GM18909 (cell line): ENCODE results near the gene FBP1.
A peak's percentile ranks its signal among the peaks of the same experiment; 100 is the strongest.

Experiments
- ATAC-seq: cut with Tn5 transposase; IDR thresholded peaks from one replicate; pipeline ENCODE4 v1.9.1; 2021; ENCODE audit warnings: mild to moderate bottlenecking; ENCODE audit not compliant: unreplicated experiment, poor library complexity

FBP1 gene

DNA sequence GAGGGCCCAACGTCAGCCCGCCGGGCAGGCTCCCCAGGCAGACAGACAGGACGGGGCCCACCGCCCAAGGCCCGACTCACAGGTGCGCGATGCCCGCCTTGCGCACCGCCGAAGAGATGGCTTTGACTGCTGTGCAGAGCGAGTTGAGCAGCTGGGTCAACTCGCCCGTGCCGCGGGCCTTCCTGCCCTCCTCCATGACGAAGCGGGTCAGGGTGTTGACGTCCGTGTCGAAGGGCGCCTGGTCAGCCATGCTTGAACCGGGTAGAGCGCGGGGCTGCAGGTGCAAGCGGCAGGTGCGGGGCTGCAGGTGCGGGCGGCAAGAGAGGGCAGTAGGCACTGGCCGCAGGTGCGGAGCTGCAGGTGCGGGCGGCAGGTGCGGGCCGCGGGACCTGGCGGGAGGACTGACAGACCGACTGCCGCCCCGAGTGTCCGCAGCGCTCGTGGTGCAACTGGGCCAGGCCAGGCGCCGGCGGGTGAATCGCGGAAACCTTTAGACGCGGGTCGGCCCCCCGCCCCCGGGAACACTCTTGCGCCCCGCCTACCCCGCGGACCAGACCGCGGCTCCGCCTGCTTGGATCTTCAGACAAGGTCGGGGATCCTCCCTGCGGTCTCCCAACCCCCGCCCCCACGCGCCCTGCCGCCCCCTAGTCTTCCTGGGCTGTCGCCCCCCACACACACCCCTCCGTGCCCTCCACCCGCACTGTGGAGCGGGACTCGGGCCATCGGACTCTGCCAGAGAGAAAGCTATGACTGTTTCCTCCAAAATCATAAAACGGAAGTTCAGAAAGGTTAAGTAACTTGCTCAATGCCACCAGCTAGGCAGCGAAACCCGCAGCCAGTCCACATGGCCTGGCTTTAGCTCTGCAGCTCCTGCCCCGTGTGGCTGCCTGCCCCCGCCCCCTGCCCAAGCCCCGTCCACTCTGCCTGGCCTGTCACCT, at the start of gene FBP1:
FBP1 (minus strand) TSS at position 458 of the 938 bp plus-strand sequence; CDS start at position 250, 208 bp downstream.
- peak; percentile 59 for ATAC-seq

DNA sequence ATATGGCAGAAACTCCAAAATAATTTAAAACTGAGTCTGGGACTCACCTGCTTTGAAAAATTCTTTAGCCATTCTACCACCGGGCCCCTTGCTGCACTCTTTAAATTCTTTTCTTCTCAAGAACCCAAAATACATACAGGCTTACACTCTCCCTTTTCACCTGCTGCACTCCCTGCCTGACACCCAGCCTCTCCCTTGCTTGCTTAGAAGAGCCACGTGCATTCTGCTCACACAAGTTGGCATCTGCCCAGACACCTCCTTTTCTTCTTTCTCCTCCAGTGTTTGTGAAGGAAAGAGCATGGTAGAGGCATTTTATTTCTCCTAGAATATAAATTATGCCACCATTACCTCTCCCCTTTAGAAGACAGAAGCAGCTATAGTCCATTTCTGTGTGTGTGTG, 48.1 kb upstream of the FBP1 start:
- no peak for ATAC-seq

DNA sequence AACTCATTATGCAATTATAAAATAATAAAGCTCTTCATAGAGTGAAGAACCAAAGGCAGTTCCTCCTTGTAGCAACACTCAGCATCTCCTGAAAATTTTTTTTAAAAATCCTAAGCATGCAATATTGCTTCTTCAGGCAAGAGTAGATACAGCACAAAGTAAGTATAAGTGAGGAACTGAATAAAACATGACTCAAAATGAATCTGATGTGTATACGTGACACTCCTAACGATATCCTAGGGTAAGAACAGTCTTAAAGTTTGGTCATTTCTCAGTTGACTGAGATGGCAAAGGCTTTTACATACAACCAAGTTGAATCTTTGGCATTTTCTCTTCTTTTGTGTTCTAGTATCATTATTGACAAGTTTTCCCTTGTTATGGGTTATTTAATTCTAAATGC, 46.0 kb upstream of the FBP1 start:
- ATAC-seq: no peak

DNA sequence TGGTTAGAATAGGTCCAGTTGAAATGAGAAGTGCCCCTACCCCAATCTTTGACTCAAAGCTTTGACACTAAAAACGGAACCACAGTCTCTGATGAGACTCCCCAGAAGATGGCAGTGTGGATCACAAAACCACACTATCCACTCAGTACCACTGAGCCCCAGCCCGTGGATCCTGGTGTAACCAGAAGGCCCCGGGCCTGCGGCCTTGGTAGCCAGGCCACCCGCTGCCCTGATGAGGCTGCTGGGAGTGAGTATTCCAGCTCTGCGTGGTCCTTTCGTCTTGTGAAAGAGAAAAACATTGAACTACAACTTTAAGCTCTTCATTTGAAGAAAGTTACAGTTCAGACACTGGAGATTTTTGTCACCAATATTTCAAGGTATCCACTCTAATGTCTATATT, 42.2 kb upstream of the FBP1 start:
- ATAC-seq: no peak

DNA sequence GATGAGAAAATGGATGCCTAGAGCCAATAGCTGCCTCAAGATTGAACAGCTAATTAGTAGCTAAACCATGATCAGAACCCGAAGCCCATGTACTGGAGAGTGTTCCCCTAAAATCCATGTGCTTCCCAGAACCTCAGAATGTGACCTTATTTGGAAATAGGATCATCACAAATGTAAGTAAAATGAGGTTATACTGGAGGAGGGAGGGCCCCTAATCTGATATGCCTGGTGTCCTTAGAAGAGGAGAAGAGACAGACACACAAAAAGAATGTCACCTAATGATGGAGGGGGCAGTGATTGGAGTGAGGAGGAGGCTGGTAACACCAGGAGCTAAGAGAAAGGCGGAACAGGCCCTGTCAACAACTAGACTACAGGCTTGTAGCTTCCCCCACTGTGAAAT, 41.3 kb upstream of the FBP1 start:
- no peak for ATAC-seq

DNA sequence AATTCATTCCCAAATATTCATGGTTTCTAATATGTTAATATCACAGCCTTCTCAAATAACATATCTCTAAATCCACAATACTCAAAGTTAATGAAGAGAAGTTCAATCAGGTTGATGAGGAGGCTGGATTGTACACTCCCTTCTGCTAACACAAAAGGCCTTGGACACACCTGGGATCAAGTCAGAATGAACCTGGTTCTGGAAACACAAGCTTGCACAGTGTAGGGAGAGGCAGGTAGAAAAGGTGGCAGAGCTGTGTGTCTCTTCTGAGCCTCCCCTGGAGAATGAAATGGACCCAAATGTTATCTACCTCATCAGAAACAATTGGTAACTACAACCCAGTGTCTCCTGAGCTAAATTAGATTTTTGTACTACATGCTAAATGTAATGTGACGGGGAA, 40.7 kb upstream of the FBP1 start:
- no peak for ATAC-seq

DNA sequence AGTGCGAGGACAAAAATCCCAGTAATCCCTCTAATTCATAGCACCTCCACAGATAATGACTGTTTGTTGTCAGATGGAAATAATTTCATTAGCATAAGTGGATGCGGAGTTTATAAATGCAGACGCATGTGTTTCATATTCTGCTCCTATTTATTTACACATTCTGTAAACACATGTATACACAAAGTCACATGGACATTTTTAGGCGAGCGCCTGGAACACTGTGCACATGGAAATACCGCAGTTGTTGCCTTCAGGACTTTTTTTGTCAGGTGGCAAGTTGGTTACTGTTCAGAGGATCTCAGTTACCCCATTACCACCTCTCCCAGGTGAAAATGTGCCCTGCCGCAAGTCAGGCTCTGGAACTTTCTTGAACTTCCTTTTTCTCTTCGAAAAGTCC, 40.3 kb upstream of the FBP1 start:
- ATAC-seq: no peak

DNA sequence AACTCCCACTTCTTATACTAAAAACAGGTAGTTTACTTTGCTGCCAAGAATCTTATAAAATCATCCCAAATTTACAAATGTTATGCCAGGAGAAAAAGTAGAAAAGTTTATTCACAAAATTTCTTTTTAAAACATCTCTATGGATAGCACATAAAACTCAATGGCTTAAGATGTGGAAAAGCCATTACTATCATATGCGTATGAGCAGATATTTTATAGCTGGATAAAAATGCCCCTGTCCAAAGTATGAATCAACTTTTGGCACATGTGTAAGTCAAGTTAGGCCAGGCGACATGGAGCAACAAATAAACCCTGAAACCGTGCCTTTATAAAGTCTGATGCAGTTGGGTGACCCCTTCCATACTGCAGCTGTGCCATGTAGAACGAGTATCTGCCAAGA, 38.6 kb upstream of the FBP1 start:
- ATAC-seq: no peak

DNA sequence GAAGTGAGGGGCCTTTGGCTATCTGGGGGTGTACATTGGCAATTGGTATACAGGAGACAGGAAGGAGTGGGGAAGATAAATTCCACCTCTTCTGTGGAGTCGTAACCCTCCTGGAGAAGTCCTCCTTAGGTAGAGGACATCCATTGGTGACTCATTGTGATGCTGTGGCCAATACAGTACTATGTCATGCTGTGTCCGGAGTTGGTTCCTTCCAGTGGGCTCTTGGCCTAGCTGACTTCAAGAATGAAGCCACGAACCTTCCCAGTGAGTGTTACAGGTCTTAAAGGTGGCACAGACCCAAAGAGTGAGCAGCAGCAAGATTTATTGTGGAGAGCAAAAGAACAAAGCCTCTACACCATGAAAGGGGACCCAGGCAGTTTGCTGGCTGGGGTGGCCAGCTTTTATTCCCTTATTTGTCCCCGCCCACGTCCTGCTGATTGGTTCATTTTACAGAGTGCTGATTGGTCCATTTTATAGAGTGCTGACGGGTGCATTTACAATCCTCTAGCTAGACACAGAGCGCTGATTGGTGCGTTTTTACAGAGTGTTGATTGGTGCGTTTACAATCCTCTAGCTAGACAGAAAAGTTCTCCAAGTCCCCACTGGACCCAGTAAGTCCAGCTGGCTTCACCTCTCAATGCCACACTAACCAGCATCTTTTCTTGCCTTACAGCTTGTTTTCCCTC, 37.3 kb upstream of the FBP1 start:
- ATAC-seq: no peak

DNA sequence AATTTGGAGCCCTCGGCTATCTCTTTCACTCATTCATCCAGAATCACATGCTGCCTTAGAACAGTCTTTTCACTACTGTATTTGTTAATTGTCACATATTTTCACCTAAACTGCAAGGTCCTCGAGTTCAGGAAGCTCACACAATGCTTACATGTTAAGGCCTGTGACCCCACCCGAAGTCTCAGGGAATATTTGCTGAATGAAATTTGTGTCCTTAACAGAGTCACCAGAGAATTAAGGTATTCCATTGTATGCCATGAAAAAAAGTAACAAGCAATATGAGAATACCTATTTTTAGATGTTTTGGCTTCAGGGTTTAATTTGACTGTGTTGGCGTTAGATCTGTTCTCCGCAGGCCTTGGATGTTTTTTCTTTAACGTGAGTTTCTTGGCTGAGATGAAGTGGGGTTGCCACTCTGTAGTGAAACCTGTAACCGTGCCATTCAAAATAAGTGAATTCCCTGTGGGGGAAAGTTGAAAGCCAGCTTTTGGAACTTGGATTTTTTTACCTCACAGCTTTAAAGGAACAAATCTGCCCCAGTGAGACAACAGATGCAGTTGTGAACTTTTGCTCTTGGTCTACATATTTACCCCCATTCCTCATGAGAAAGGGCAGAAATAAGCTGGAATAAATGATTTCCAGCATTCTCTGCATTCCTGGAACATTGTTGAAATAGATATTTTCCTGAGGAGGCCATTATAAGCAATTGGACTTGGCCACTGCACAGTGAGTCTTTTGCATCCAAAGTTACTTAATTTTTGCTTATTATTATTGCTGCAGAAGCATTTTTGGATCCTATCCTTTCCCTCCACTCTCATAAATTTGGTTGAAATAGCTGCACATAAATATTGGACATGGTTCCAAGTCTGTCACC, 35.9 kb upstream of the FBP1 start:
- no peak for ATAC-seq

DNA sequence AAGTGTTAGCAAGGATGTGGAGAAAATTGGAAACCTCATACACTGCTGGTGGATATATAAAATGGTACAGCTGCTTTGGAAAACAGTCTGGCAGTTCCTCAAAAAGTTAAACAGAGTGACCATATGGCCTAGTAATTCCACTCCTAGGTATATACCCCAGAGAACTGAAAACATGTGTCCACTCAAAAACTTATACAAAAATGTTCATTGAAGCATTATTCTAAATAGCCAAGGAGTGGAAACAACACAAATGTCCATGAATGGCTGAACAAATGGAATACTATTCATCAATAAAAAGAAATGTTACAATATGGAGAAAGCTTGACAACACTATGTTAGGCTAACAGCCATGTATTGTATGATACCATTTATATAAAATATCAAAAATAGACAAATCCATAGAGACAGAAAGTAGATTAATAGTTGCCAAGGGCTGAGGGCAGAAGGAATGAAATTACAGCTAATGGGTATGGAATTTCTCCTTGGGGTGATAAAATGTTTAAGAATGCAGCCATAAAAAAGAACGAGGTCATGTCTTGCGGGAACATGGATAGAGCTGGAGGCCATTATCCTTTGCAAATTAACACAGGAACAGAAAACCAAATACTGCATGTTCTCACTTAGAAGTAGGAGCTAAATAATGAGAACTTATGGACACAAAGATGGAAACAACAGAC, 33.6 kb upstream of the FBP1 start:
- ATAC-seq: no peak

DNA sequence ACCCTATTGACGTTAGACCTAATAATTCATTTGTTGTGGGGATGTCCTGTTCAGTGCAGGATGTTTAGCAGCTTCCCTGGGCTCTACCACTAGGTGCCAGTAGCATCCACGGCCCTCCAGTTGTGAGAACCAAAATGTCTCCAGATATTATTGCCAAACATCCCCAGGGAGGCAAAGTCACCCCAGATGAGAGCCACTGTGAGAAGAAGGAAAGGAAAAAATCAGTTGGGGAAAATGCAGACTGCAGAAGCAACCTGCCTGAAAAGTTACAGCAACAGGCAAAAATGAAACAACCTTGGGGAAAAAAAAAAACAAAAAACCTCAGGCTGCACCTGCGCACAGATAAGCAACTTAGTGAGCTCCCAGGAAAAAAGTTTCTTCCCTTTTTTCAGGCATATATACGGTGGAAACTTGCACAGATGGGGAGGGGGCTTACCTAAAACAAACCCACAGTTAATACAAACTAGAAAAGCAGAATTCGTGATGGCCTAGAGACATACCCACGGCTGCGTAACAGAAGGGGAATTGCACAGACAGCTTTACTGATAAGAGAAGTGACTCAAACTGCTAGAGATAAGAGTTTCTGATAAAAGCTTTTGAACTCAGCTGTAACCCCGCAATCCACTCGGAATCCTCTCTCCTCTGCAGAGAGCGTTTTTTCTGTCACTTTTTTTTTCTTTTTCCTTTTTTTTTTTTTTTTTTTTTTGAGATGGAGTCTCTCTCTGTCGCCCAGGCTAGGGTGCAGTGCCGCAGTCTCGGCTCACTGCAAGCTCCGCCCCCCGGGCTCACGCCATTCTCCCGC, 29.8 kb upstream of the FBP1 start:
- no peak for ATAC-seq

DNA sequence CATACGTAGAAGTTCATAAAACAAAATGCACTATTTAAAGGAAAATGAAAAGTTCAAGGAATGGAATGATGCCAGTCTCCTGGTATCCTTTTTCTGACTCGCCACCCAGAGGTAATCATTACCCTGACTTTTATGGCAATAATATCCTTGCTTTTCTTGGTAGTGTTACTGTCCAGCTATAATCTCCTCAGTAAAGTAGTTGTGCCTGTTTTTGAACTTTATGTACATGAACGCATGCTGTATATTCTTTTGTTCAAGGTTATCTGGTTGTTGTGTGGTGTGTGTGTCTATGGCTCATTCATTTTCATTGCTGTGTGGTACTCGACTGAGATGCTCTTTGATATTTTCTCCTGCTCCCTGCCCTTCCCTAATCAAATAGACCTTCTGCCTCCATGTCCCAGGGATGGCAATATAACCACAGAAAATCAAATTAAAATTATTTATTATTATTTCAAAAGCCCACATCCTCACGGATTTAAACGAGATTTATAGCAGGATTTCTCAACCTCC, 29.2 kb upstream of the FBP1 start:
- ATAC-seq: no peak

DNA sequence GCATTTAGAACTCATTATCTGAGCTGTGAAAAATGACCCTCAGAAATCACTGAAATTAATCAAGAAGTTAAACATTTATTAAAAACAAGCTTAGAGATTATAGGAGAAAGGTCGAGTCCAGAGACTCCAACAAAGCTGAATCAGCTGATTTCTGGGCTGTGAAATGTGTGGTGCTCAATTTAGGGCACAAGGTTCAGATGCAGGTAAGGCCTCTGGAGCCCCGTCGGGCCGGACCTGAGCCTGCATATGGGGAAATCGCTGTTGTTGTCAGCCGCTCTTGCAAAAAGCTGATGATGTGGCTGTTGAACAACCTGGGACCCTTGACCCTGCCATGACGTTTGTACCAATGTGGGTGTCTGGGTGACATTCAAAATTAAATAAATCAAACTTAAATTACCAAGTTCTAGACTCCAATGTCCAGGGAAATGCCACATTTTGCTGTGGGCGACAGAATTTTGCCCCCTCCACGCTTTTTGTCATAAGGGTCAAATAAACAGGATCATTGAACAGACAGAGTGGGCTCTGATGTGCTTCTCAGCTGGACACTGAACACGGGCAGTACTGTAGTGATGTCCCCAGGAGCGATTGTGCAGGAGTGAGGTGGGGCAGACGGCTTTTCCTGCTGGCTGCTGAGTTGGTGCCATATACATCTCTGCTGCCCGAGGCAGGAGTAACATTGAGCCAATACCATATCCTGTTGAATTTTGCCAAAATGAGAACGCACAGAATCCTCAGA, 27.2 kb upstream of the FBP1 start:
- no peak for ATAC-seq

DNA sequence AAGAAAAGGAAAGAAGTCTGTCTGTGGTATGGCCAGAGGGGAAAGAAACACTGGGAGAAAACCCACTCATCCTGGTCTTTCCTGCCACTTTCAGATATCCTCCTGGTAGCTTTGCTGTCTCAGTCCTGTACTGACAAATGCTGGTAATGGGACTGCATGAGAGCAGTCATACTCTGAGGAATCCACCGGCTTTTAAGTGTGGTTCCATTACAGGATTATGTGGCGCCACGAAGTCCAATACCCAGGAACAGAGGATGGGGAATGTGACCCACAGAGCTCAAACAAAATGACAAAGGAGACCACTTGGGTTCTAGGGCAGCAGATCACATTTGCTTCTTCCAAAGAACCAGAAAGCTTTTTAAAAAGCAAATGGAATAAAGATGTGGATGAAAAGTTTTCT, 26.3 kb upstream of the FBP1 start:
- no peak for ATAC-seq

DNA sequence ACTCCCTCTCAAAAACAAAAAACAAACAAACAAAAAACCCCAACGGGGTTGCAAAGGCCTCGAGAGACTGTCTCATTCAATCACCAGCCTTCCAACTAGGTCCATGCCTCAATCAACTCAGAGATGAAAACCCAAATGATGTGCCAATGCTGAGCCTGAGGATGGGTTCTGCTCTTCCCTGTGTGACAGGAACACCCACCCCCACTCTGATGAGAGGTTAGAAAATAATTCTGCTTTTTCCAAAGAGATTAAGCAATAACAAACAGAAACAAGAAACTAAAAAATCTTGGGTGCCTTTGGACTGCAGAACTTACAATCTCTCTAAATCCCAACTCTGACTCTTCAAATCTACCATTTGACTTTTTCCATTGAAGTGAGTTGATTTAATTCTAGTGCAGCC, 25.5 kb upstream of the FBP1 start:
- no peak for ATAC-seq

DNA sequence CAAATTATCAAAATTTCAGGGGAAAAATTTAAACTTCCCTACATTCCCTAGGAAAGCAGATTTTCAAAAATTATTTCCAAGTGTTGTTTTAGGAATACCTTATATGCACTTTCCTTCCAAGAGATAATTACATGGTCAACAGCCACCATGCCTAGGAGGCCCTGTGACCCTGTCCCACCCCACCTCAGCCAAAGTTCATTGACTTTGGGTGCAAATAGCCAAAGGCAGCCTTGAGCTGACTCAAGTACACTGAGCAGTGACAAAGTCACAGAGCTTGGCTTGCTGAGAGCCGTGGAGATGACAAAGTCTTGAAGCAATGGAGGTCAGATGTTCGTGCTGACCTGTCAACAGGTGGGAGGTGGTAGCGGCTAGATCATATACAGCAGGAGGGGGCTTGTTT, 24.3 kb upstream of the FBP1 start:
- no peak for ATAC-seq

DNA sequence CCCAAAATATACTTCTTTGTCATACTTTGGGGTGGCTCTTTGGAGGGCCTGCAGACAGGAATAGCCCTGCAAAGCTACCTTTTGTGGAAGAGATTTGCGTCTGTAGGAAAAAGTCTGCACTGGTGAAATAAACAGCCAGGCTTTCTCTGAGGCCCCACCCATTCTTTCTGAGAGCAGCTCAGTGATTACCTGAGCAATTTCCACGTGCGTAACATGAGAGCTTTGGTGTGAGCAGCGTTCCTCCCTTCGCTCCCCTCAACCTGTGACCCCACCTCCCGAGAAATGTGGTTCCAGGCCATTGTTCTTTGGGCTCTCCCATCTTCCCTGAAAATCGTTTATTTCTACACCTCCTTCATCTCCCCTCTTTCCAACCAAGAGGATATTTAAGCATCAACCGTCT, 23.8 kb upstream of the FBP1 start:
- ATAC-seq: no peak
